DLD1 (cell line): Measurements from ENCODE around the gene IL1RL1.

Experiments used
- in situ Hi-C: cut with HindIII; loops from 2 replicates; pipeline ENCODE4 v1.10.0; 2017; ENCODE audit warnings: low sequenced_read_pairs

Gene IL1RL1

DNA sequence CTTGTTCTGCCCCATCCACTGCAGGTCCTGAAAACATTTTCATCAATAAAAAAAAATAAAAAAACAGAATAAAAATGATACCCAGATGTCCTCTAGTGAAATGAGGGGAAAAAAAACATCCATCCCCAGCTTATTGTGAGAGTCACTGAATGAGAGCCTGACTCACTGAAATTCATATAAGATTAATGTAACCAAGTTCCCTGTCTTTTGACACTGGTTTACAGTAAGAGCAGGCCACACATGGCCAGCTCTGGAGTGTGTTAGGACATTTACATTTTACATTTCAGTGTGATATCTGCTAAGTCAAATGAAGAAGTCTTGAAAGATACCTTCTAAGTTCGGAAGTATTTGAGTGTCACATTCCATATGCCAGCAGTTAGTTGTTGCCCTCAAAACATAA is 23.1 kb downstream of the IL1RL1 start:
- in situ Hi-C loops, result no loop called here

DNA sequence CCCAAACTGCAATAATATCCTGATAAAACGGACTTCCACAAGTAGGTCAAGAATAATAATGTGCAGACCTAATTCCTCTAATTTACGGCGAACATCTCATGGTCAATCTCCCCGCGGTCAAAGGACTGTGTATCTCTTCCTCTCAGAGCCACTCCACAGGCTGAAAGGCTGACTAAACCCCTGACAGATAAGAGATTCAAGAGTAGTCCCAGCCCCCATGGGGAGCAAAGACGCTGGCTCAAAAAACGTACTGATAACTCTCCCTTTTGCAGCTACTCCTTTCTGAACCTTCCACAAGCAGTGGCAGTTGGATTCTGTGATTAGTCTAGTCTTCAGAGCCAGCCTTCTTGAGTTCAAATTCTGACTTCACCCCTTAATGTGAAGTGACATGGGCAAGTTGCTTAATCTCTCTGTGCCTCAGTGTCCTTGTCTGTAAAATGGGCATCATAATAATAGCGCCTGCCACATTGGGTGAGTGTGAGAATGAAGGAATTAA is 24.6 kb downstream of the IL1RL1 start:
- in situ Hi-C loops, result no loop called here

DNA sequence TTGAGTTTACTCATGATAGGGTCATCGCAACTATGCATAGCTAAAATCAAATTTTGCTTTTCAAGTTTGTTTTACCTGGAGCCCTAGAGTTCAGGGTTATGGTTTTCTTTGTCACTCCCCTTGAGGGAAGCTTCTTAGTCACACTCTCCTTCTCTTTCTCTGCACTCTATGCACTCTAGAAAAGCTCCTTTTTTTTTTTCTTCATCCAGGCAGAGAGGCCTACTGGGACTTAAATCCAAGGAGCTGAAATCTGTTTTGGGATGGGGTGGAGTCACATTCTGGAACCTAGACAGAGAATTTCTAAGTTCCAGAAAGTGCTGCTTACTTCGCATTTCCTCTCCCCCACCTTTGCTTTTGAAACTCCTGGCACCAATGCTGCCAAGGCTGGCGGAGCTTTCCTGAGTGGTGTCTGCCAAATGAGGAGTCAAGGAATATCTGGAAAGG is 25.2 kb downstream of the IL1RL1 start:
- in situ Hi-C loops, result no loop called here

DNA sequence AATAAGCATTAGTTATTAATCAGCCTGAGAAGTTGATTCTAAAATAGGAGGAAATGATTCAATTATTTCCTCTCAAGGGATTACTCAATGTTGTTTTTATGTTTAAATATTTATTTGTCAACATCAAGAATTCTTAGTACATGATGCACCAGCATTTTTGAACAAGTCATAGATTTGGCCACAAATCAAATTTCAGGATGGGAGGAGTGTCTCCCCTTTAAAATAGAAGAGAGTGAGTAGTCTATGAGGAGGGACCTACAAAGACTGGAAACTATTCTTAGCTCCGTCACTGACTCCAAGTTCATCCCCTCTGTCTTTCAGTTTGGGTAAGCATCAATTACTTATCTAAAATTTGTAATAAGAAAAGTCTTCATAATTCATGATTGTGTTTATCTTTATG is 25.6 kb downstream of the IL1RL1 start:
- in situ Hi-C loops, result no loop called here

DNA sequence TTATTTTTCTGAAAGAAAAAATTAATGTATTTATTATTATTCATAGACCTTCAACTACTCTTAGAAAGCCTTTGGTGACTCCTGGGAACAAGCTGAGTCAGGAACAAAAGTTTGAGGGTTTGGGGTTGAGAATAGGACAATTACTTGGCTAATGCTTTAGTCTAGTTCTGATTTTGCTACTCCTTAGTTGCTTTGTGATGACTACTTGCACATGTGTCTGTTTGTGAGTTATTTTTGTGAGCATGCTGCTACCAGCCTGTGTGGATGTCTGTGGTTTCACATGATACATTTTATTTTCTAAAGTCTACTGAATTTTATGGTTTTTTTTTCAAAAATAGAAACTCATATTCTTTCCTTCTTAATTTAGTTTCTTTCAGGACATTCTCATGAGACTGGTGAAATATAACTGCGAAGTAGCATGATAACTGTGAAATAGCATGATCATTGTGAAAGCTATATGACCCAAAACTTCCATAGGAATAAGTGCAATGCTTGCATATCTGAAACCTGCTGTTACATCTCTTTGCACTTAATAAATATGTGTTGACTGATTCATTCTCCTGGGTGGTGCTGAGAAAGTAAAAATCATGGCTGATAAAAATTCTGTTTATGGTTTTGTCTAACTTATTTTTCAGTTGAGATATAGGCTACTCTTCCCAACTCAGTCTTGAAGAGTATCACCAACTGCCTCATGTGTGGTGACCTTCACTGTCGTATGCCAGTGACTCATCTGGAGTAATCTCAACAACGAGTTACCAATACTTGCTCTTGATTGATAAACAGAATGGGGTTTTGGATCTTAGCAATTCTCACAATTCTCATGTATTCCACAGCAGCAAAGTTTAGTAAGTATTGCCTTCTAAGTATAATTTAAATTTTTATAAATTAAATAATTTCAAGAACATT is 26.4 kb downstream of the IL1RL1 start:
- in situ Hi-C loops, result no loop called here

DNA sequence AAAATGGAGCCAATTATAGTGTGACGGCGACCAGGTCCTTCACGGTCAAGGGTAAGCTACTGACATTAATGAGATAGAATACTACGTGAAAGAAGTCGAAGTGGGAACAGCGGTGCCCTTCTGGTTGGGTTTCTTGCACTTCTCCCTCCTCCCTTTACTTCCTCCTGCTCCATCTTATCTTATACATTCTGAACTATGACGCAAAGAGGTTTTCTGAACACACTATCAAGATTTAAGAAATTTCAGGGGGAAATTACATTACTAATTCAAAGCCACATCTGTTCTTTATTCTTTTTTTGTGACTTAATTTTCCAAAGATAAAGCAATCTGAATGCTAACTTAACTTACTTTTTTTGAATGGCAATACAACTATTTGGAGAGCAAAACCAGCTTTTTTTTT is 29.4 kb downstream of the IL1RL1 start:
- in situ Hi-C loops, result no loop called here

DNA sequence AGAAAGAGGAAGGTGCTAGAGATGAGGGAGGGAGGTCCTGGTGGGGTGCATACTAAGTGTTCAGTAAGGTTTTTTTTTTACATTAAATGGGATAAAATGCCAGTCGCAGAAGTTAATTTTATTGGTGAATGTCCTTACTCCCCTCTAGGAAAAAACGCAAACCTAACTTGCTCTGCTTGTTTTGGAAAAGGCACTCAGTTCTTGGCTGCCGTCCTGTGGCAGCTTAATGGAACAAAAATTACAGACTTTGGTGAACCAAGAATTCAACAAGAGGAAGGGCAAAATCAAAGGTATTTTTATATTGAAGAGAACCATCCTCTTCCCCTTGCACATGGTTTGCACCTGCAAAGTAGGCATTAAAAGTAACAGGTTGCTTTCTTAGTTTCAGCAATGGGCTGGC is 31.5 kb downstream of the IL1RL1 start:
- in situ Hi-C loops, result no loop called here

DNA sequence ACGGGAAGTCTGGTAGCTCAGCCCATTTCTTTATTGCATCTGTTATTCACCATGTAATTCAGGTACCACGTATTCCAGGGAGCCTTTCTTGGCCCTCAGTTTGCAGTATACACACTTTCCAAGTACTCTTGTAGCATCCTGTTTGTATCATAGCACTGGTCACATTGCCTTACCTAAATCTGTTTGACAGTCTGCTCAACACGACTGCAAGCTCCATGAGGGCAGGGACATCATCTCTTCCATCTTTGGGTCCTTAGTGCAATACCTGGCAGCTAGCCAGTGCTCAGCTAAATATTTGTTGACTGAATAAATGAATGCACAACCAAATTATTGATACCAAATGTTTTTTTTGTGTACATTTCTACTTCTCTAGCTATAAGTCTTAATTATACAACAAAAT is 33.0 kb downstream of the IL1RL1 start:
- in situ Hi-C loops, result no loop called here

DNA sequence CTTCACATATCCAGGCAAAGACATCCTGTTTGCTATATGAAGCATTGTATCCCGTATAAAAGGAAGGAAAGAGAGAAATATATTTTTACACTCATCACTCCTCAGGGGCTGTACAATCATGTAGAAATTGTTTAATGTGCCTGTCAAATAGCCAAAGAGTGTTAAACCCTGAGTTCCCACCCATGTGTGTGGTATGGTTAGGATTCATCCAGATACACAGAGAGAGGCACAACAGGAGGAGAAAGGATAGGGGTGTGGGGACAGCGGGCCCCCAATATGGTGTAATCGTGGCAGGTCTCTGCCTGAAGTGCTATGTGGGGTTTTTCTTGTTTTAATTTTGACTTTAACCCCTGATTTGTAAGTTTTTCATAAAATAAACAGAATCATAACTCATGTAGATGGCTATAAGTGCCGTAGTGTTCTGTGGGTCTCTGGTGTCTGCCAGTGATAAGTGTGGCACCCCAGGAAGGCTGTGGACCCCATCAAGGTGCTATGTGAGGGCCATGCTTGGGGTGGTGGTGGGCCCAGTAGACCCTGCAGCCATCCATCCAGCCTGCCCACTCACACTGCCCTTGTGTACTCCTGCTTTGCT is 34.1 kb downstream of the IL1RL1 start:
- in situ Hi-C loops, result no loop called here

DNA sequence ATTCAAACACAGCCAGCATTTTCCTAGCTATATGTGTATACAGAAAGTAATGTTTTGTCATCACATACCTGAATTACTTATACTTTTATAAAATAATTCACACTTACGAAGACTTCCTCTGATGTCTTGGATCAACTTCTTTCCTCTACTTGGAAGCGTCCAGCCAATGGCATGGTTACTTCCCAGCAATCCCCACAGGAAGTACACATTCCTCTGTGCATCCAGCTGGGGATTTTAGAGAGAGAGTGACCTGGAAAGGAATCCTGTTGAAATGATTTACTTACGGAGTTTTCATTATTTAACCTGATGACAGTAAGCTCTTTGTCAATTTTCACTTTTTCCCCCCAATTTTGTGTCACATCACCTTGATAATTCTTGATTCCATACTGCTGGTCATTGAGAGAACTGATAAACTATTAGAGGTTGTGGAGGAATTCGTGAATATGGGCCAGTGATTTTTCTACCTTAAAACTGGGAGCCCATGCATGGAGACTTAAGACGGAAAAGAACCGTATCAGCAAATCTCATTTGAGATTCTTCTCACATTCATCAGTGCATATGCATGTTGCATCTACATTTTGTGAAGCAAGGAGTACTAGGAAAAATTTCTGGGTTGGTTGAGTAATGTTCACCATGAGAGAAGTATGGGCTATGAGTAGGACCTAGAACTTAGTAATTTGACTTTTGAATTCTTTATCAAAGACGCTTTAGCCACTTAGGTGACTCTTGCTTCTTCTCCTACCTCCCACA is 35.2 kb downstream of the IL1RL1 start:
- in situ Hi-C loops, result no loop called here

DNA sequence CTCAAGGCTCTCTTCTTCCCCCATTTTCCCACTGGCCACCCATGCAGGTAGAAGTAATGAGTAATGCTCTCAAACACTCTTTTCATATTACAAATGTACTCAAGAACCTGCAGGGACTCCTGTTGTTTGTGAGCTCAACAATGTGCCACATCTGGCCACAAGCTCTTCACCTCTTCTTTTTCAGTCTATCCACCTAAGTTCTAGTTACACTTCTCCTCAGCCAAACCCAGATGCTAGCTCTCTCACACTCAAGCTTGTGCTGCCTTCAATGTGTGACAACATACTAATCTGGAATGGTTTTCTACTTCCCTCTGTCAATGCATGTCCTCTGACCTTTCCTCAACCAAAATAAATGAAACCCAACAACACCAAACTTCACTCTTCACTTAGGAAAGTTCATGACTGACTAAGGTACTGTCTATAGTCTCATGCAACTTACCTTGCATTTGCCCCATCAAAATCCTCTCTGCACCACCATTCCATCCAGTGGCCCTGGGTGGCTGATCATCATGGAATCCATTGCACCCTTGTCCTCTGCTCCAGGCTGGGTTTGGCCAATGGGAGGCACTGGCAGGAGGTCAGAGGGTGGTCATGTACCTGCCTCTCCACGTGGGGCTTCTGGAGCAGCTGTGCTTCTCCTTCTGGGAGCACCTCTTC is 38.9 kb downstream of the IL1RL1 start:
- in situ Hi-C loops, result no loop called here

DNA sequence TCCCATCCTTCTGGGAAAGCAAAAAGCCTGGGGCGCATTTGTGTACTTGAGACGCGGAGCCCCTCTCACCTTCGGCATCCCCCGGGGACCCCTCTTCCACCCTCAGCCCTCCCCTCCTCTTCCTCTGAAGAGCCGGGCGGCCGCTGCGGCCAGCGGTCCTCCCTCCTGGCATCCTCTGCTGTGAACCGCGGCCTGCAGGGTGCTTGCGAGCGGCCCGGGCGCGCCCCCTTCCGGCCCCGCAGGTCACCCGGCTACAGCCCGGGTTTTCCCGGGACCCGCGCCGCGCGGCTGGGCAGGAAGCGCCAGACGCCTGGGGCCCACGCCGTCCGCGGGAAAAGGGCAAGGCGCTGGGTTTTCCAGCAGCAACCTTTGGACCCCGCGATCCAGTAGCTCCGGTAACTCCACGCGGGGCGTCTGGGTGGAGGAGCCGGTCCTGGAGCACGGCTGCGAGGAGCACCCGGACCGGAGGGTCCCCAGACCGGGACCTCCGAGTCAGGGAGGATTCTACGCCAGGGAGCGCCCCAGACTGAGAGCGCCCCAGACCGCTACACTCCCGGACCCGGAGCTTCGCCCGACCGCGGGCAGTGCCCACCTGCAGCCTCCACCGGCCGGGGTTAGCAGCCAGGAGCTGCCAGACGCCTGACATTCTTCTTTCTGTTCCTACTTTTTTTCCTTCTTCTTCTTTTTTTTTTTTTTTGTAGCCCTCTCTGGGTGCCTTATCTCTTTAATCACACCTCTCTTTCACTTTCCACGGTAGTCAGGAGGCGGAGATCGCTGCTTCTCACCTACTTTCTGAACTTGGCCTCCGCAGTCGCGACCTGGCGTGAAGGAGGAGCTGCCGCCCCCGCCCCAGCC is 44.4 kb downstream of the IL1RL1 start, which contains the start of gene IL18R1:
IL18R1 (plus strand) TSS at position 271 of the 855 bp plus-strand sequence. CDS start 6,865 bp downstream, outside the sequence.
- in situ Hi-C loops, result no loop called here

DNA sequence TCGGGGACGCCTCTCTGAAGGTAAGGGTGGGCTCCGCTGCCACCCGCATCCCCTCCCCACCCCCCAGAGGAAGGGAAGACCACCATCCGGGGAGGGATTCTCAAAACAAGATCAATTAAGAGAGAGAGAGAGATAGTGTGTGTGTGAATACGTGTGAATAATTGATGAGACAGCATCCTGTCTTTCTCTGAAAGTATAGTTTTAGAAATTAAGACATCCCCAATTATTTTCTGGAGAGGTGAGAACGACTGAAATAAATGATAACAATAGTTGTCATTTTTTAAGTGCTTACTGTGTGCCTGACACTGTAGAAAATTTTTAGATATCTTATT is 45.0 kb downstream of the IL1RL1 start:
- in situ Hi-C loops, result no loop called here

DNA sequence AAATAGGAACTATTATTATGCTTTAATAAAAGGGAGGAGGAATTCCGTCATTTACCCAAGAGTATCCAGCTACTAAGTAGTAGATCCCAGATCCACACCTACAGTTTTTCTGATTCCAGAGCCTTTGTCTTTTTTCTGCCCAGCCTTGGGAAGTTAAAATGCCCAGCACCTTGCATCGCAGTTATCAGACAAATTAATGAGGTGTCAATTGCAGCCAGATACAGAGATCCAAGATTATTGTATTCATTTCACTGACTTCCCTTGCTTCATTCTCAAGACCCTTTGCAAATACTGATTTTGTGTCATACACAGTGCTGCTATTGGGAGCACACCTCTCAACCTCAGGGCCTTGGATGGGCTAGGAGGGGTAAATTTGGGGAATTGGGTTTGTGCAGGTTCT is 45.4 kb downstream of the IL1RL1 start:
- in situ Hi-C loops, result no loop called here

DNA sequence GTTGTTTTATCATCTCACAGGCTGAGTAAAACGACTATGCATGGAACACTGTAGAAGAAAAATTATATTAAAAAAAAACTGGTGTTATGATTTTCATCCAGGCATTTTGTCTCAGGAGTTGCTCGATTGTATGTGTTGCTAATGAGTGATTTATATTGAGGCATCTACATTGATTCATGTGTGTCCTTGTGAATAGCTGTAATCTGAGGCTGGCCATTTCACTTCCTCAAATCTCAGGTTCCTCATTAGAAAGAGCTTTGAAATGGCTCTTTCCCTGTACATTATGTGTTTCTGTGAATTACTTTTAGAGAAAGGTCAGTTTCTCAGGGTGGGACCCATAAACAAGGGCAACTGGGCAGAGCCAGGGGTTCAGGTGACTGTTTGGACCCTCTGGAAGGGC is 46.6 kb downstream of the IL1RL1 start:
- in situ Hi-C loops, result no loop called here

DNA sequence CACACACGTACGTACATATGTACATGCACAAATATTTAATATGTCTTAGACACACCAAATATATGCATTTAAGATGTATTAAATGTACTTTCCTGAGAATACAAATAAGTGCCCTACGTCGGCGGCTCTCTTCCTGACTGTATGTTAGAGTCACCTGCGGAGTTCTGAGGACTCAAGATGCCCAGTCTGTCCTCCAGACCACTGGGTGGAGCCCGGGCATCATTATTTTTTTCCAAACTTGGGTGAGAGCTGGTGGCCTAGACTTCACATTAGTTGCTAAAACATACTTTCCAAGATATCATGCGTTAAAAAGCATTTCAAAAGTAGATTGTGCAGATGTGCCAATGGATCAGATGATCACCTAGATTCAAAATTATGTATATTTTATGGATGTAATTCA is 47.1 kb downstream of the IL1RL1 start:
- in situ Hi-C loops, result no loop called here

DNA sequence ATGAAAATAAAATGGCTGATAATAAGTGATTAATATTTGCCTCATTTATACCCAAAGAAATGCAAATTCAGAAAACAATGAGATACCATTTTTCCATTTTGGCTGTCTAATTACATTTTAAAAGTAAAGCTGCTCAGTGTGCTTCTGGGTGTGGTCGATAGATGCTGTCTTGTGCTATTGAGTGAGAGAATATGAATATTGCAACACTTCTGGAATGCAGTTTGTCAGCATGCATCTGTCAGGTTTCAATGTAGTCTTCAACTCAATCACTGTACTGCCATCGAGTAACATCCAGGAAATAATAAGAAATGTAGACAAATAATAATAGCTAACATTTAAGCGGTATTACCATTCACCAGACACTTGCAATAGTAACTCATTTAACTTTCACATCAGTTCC is 48.2 kb downstream of the IL1RL1 start:
- in situ Hi-C loops, result no loop called here

DNA sequence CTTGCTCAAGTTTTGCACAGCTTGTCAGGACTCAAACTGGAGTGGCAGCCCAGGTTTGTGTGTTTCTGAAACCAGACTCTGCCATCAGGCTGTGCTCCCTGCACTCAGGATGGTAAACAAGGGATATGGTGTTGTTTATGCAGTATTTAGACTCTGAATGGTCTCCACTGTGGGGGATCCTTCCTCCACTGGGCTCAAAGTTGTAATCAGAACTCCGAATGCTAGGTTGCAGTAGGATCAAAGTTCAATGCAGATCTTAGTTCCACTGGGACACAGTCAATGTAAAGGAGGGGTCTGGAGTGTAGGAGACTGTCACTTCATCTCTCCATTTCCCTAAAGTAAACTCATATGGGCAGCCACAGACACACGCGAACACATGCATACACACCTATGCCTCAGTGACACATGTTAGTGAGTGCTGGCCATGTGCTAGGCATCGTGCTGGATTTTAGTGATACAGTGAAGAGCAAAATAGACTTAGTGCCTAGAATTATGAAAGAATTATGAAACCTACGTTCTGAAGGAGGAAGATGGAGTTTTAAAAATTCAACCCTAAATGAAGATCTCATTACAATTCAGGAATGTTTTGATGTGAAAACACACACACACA is 50.4 kb downstream of the IL1RL1 start:
- in situ Hi-C loops, result no loop called here

DNA sequence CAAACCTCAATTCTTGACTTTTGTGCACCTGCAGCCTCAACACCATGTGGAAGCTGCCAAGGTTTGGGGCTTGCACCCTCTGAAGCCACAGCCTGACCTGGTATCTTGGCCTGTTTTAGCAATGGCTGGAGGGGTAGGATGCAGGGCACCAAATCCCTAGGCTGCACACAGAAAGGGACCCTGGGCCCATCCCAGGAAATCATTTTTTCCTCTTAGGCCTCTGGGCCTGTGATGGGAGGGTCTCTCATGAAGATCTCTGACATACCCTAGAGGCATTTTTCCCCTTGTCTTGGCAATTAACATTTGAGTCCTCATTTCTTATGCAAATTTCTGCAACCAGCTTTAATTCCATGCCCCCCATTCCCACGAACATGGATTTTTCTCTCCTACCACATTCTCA is 54.4 kb downstream of the IL1RL1 start:
- in situ Hi-C loops, result no loop called here
